HepG2 (cell line): ENCODE measurements around the gene MINDY1. TPM values are rescaled to one million over a fixed set of nuclear protein-coding genes. Genes with fewer than 3 reads are reported as not detected.

Experiments
- ATAC-seq: fragments of 200-7000 bp; cut with Tn5 transposase; 3 replicates; pipeline ENCODE4 v1.9.1; 2020; ENCODE audit warnings: mild to moderate bottlenecking, moderate library complexity
- BruUV-seq: library from RNA; stranded (reverse); fragments of 400-500 nt; replicated peaks from 2 replicates; lab custom pipeline; 2021; lab: Mats Ljungman, UMichigan
- CTCF ChIA-PET: fragments of 300-600 bp; formaldehyde crosslinking; extraction: SDS; loops from one replicate; lab custom pipeline; 2021; ENCODE audit warnings: low total read pairs, inconsistent platforms, low intra/inter-chr PET ratio; lab: Yijun Ruan, JAX
- POLR2A ChIA-PET: fragments of 350-600 bp; sonication (Branson Sonifier 250); formaldehyde crosslinking; loops from one replicate; lab custom pipeline; 2020; ENCODE audit warnings: antibody characterized with exemption, inconsistent platforms; lab: Yijun Ruan, JAX
- DNase-seq: peaks from one replicate; pipeline ENCODE4 v3.0.0-alpha.2; 2015; ENCODE audit warnings: low spot score
- FAIRE-seq: peaks from 3 replicates; lab custom pipeline; 2011; peaks lifted over from hg19 to GRCh38; lab: Jason Lieb, UNC
- H2AFZ ChIP-seq: one replicate; pipeline ENCODE4 v1.6.1; 2011; ENCODE audit warnings: low read length, inconsistent platforms
- H3K27ac ChIP-seq: fragments of 300-600 bp; 3 replicates; pipeline ENCODE4 v1.8.0; 2011; ENCODE audit warnings: mixed run types, mild to moderate bottlenecking, mixed read lengths, low read length, inconsistent platforms; ENCODE audit not compliant: insufficient read depth; ENCODE audit errors: extremely low read length
- H3K27me3 ChIP-seq, 2 experiments: fragments of 200-600 bp in 1 of 2; 2 replicates in 1 of 2; 3 replicates in 1 of 2; pipeline versions ENCODE4 v1.6.0 to v1.8.0; 2011; ENCODE audit warnings: low read length in 2 of 2, mild to moderate bottlenecking in 2 of 2, moderate library complexity in 2 of 2, inconsistent platforms in 1 of 2; ENCODE audit not compliant: insufficient read depth in 2 of 2, control insufficient read depth in 1 of 2
- H3K36me3 ChIP-seq, 2 experiments: fragments of 200-600 bp in 1 of 2; replicated peaks in 1 of 2; 2 replicates in 1 of 2; 3 replicates in 1 of 2; pipeline versions ENCODE4 v1.5.1 to v1.8.0; 2011; ENCODE audit warnings: low read length in 2 of 2, inconsistent platforms in 1 of 2; ENCODE audit not compliant: insufficient read depth in 2 of 2, control insufficient read depth in 1 of 2
- H3K4me1 ChIP-seq: 2 replicates; pipeline ENCODE4 v1.5.1; 2012; ENCODE audit warnings: low read length, inconsistent platforms; ENCODE audit not compliant: insufficient read depth
- H3K4me2 ChIP-seq: 2 replicates; pipeline ENCODE4 v1.6.0; 2011; ENCODE audit warnings: low read depth, low read length, inconsistent platforms
- H3K4me3 ChIP-seq, 3 experiments: fragments of 200-600 bp in 1 of 3; sonication (generic), shearing (Covaris generic) in 1 of 3; replicated peaks in 1 of 3; 2 replicates each; pipeline ENCODE4 v1.5.1; 2011 to 2016; ENCODE audit warnings: low read length in 3 of 3, inconsistent platforms in 2 of 3, low read depth in 2 of 3, mild to moderate bottlenecking in 2 of 3, control low read depth in 1 of 3, mixed read lengths in 1 of 3; ENCODE audit not compliant: insufficient read depth in 1 of 3
- H3K79me2 ChIP-seq: one replicate; pipeline ENCODE4 v1.6.1; 2011; ENCODE audit warnings: low read length, inconsistent platforms; ENCODE audit not compliant: insufficient read depth
- H3K9ac ChIP-seq: 2 replicates; pipeline ENCODE4 v1.6.0; 2011; ENCODE audit warnings: mild to moderate bottlenecking, low read depth, low read length, inconsistent platforms; ENCODE audit not compliant: insufficient read depth
- H3K9me3 ChIP-seq: 2 replicates; pipeline ENCODE4 v1.5.1; 2012; ENCODE audit warnings: mild to moderate bottlenecking, low read length
- H4K20me1 ChIP-seq: 2 replicates; pipeline ENCODE4 v1.6.0; 2011; ENCODE audit warnings: inconsistent platforms, mild to moderate bottlenecking, low read length, moderate library complexity; ENCODE audit not compliant: insufficient read depth
- CBFB ChIP-seq: sonication (generic); formaldehyde crosslinking; IDR thresholded peaks from 2 replicates; pipeline ENCODE4 v1.4.0; 2020; ENCODE audit warnings: missing genetic modification reagents
- CEBPZ ChIP-seq: IDR thresholded peaks from 2 replicates; pipeline ENCODE4 v1.6.1; 2012; ENCODE audit warnings: low read length, improper control_type of control experiment
- DBP ChIP-seq: sonication (generic); formaldehyde crosslinking; IDR thresholded peaks from 2 replicates; pipeline ENCODE4 v1.4.0; 2020; ENCODE audit warnings: missing genetic modification reagents; ENCODE audit errors: not compliant biosample characterization
- DNMT3B ChIP-seq: conservative IDR thresholded peaks from 2 replicates; pipeline ENCODE4 v1.6.1; 2016; ENCODE audit warnings: missing biosample characterization, control low read depth
- FOSL1 ChIP-seq: sonication (generic); formaldehyde crosslinking; IDR thresholded peaks from 2 replicates; pipeline ENCODE4 v1.9.0; 2021; ENCODE audit warnings: missing genetic modification reagents, borderline replicate concordance
- HNF4G ChIP-seq, 2 experiments: sonication (generic) in 1 of 2; formaldehyde crosslinking in 1 of 2; IDR thresholded peaks; 2 replicates each; pipeline versions ENCODE4 v1.4.0 to v1.6.1; 2011 to 2020; ENCODE audit warnings: borderline replicate concordance in 2 of 2, low read depth in 2 of 2, mild to moderate bottlenecking in 2 of 2, low read length in 1 of 2, missing genetic modification reagents in 1 of 2, moderate library complexity in 1 of 2
- MIXL1 ChIP-seq: IDR thresholded peaks from 2 replicates; pipeline ENCODE4 v1.6.1; 2016
- RARA ChIP-seq: IDR thresholded peaks from 2 replicates; pipeline ENCODE4 v1.6.1; 2016; ENCODE audit warnings: missing genetic modification reagents, missing compliant biosample characterization
- SCMH1 ChIP-seq: sonication (generic); formaldehyde crosslinking; IDR thresholded peaks from 2 replicates; pipeline ENCODE4 v1.9.0; 2021; ENCODE audit warnings: missing genetic modification reagents, mild to moderate bottlenecking, borderline replicate concordance
- SKIL ChIP-seq: sonication (generic); formaldehyde crosslinking; IDR thresholded peaks from 2 replicates; pipeline ENCODE4 v1.8.0; 2022; ENCODE audit warnings: missing genetic modification reagents, mild to moderate bottlenecking, moderate library complexity, borderline replicate concordance
- ZBTB46 ChIP-seq: sonication (generic); formaldehyde crosslinking; IDR thresholded peaks from 2 replicates; pipeline ENCODE4 v1.4.0; 2020; ENCODE audit warnings: mild to moderate bottlenecking, missing genetic modification reagents, borderline replicate concordance
- ZNF317 ChIP-seq: sonication (generic); formaldehyde crosslinking; IDR thresholded peaks from 2 replicates; pipeline ENCODE4 v1.5.0; 2020; ENCODE audit warnings: mild to moderate bottlenecking, missing genetic modification reagents
- ZNF331 ChIP-seq: sonication (generic); formaldehyde crosslinking; IDR thresholded peaks from 2 replicates; pipeline ENCODE4 v1.4.0; 2020; ENCODE audit warnings: missing genetic modification reagents
- ZNF740 ChIP-seq: sonication (generic); formaldehyde crosslinking; IDR thresholded peaks from 2 replicates; pipeline ENCODE4 v1.4.0; 2020; ENCODE audit warnings: missing genetic modification reagents
- WGBS: methylation state at CpG from one replicate; pipeline ENCODE4 v1.1.6; 2017; ENCODE audit warnings: low lambda C conversion rate; 5-methylcytosine and 5-hydroxymethylcytosine counted together
- in situ Hi-C: cut with HindIII; loops from 2 replicates; pipeline ENCODE4 v1.10.0; 2017; ENCODE audit warnings: low pct_unique_long_range_greater_than_20kb; ENCODE audit not compliant: extremely low pct_ligation_motif_present
- intact Hi-C: fragments of 100-400 bp; cut with micrococcal nuclease; formaldehyde crosslinking; loops from one replicate; pipeline ENCODE4 v1.10.0; 2022; ENCODE audit not compliant: unreplicated experiment
- polyA plus RNA-seq, 8 experiments: library from polyadenylated mRNA; depleted of rRNA in 3 of 8; stranded (reverse) in 7 of 8; unstranded in 1 of 8; fragments of >200 nt; fragmentation: Illumina TruSeq in 4 of 8; extraction: Trizol in 4 of 8; gene quantifications; 2 replicates each; pipeline versions ENCODE4 v1.2.1 to v1.2.3, GENCODE V29; 2011 to 2016; ENCODE audit warnings: low read depth in 4 of 8, missing spikeins in 1 of 8, mixed read lengths in 1 of 8; ENCODE audit not compliant: insufficient read depth in 1 of 8
- total RNA-seq, 5 experiments: library from RNA; depleted of rRNA; stranded (reverse); fragments of >200 nt; fragmentation: Illumina TruSeq; extraction: Trizol; gene quantifications; 2 replicates each; pipeline ENCODE4 v1.2.3, GENCODE V29; 2016; ENCODE audit warnings: low read depth in 1 of 5
- TF ChIP-seq, protein P1 (sequence below): conservative IDR thresholded peaks from 2 replicates; pipeline ENCODE4 v1.6.1; 2018; ENCODE audit warnings: missing genetic modification reagents

The MINDY1 gene
- total and polyA plus RNA-seq, 2 of the 13 experiments (the other 11 are each of a cell fraction or from before 2014, with no cell fraction given), result 11.1 to 15.0 TPM

GRCh38 chr1:151036356-151036755 lies 29.7 kb upstream of the MINDY1 start, which contains the start of gene BNIPL:
TSS of gene BNIPL (plus strand) at chr1:151036586. CDS start at chr1:151036726, 140 bp downstream.
- FAIRE-seq, result no peak
- no peaks in the 10 kb centered on the region for H3K27me3 ChIP-seq
- CTCF ChIA-PET, result no interaction called here
- peaks cover 5 to 20% of the 10 kb centered on the region in 2 experiments; a peak in 3 of 5 replicates for H3K36me3 ChIP-seq
- 64% methylated on average over 2 of the region's 2 CpGs for WGBS
- in situ Hi-C loops, result no loop called here
- no peak for DNase-seq
- no peaks in the 10 kb centered on the region for H3K9me3 ChIP-seq
- no peak for ATAC-seq
- no peak within 1 kb of the TSS for H3K27ac ChIP-seq
- no peak within 1 kb of the TSS for H2AFZ ChIP-seq
- intact Hi-C loops, result no loop called here
- H3K79me2 ChIP-seq, result no peaks in the 10 kb centered on the region
- no peak within 1 kb of the TSS for H3K4me3 ChIP-seq
- H3K4me2 ChIP-seq, result no peak within 1 kb of the TSS
- no peak within 1 kb of the TSS for H3K9ac ChIP-seq
- H4K20me1 ChIP-seq, result no peaks in the 10 kb centered on the region
- POLR2A ChIA-PET, result no interaction called here
- no peaks in the 10 kb centered on the region for H3K4me1 ChIP-seq
- no TSS peak for BruUV-seq
- TF ChIP-seq CBFB (CRISPR knock-in tag), result no peak
- TF ChIP-seq ZBTB46 (CRISPR knock-in tag), result no peak
- no peak for TF ChIP-seq SKIL (CRISPR knock-in tag)
- TF ChIP-seq RARA (CRISPR knock-in tag), result no peak
- TF ChIP-seq, protein P1, sequence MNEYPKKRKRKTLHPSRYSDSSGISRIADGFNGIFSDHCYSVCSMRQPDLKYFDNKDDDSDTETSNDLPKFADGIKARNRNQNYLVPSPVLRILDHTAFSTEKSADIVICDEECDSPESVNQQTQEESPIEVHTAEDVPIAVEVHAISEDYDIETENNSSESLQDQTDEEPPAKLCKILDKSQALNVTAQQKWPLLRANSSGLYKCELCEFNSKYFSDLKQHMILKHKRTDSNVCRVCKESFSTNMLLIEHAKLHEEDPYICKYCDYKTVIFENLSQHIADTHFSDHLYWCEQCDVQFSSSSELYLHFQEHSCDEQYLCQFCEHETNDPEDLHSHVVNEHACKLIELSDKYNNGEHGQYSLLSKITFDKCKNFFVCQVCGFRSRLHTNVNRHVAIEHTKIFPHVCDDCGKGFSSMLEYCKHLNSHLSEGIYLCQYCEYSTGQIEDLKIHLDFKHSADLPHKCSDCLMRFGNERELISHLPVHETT (CRISPR knock-in tag), result no peak
- no peak for TF ChIP-seq ZNF331 (CRISPR knock-in tag)
- no peak for TF ChIP-seq ZNF740
- TF ChIP-seq SCMH1 (CRISPR knock-in tag), result no peak
- TF ChIP-seq CEBPZ, result no peak
- TF ChIP-seq HNF4G (IDR thresholded peaks at IDR 0.05; ENCODE audit: borderline replicate concordance, low read depth, low read length), result no peak
- no peak for TF ChIP-seq HNF4G (CRISPR knock-in tag; IDR thresholded peaks at IDR 0.05; ENCODE audit: borderline replicate concordance, low read depth)
- TF ChIP-seq MIXL1, result no peak
- no peak for TF ChIP-seq ZNF317 (CRISPR knock-in tag)
- no peak for TF ChIP-seq FOSL1
- TF ChIP-seq DBP (CRISPR knock-in tag), result no peak
- TF ChIP-seq DNMT3B (CRISPR knock-in tag), result no peak
